NCI-H2227 (cell line): Measurements from ENCODE around the gene TMX4.
A peak's percentile ranks its signal among the peaks of the same experiment; 100 is the strongest.

Experiments used
- DNase-seq: peaks from one replicate; lab custom pipeline; 2025; ENCODE audit not compliant: unreplicated experiment; lab: John Stamatoyannopoulos, UW

TMX4 gene

DNA sequence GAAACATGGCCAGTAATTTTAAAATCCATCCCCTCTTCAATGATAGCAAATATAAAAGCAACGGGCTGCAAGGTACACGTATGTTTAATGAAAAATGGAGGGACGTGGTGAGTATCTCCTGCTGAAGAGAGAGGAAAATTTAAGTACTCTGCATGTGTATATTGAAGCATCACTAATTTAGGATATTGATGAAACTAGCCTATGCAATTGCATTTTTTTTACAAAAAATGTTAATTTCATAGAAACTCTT lies 362 bp upstream of the TMX4 start:
- no peak for DNase-seq

DNA sequence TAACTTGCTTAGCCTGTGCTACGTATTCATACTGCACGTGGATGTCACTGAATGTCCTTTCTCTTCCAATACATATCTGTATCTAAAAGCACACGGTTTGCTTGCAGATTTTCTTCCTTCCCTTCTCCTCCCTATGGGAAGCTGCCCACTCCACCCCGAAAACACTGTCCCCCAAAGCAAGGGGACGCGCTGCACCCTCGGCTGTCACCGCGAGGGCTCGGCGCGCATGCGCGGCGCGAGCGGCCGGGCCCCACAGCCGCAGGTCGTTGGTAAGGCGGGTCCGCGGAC lies 659 bp downstream of the TMX4 start:
- peak; percentile 81 for DNase-seq

DNA sequence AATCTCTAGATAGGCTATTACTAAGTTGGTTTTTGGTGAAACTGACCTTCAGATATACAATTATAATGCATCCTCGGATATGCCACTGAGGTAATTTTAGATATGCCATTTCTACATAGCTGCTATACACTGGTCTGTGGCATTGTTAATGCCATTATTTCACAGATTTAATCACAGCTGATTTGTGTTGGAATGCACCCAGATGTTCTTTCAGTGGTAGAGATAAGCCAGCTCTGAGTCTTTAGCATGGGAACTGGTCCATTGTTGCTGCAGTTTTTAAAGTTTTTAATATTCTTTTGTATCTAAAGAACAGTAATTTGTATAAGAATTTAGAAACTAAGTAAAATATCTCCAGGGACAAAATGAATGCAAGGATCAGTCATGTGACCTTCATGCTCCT lies 6.8 kb downstream of the TMX4 start:
- no peak for DNase-seq

DNA sequence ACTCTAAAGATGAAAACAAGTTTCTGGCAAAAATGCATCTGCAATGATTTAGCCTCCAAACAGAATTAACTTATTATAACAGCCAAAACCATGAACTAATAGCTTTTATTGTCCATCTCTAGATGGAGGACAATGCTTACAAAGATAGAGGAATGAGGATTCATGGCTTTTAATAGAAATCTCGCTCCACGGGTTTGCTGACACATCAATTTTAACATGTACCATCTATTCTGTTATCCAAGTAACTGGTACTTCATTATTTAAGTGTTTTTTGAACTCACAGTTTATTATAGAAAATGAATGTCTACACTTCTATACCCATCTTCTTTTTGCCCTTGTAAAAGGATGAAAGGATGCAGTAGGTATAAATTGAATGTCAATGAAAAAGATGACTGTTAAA lies 10.8 kb downstream of the TMX4 start:
- DNase-seq, result no peak

DNA sequence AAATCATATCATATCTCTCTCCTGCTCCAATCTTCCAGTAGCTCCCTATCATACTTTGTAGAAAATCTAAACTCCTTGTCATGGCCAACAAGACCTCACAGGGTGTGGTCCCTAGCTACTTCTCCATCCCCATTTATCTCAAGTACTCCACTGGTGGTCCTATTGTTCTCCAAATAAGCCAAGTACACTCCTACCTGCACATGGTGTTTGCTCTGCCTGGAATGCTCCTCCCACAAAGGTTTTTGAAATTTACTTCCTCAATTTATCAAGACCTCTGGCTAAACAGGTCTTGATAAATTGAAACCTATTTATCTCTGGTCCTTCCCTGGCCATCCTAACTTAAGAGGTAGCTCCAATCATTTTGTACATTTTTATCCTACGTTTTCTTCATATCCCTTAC lies 12.1 kb downstream of the TMX4 start:
- DNase-seq, result no peak

DNA sequence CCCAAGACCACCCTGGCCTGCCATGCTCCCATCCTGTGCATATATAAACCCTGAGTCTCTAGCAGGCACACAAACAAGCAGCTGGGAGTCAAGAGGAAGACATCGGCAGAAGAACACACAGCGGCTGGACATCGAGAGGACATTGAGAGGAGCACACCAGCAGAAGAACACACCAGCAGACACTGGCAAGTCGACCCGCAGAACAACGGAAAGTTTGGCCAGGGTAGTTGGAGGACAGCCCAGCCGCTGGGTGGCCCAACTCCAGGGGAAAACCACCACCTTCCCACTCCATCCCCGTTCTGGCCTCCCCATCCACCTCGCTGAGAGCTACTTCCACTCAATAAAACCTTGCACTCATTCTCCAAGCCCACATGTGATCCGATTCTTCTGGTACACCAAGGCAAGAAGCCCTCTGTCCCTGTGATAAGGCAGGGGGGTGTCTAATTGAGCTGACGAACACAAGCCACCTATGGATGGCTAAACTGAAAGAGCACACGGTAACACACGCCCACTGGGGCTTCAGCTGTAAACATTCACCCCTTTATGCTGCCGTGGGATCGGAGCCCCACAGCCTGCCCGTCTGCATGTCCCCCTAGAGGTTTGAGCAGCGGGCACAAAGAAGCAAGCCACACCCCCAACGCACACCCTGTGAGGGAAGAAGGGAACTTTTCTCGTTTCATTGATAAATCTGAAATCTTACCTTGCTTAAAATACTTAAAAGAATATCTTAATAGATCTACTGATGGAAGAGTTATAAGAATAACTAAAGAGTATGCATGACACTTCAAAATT lies 13.8 kb downstream of the TMX4 start:
- no peak for DNase-seq

DNA sequence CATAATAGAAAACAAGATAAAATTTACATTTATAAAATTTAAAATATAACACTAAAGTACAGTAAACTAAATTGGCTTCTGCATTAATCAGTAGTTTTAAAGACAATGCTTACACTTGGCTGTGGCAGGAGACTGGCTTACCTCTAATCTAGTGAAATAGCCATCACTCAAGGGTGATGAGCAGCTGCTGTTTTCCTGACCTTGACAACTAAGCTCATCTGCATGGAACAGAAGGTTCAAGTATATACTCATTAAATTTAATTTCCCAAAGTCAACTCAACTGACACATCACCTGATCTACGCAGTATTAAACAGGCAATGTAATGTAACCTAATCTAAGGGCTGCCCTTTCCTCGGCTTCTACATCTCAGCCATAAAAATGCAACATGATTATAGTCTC lies 14.5 kb downstream of the TMX4 start:
- peak; percentile 12 for DNase-seq

DNA sequence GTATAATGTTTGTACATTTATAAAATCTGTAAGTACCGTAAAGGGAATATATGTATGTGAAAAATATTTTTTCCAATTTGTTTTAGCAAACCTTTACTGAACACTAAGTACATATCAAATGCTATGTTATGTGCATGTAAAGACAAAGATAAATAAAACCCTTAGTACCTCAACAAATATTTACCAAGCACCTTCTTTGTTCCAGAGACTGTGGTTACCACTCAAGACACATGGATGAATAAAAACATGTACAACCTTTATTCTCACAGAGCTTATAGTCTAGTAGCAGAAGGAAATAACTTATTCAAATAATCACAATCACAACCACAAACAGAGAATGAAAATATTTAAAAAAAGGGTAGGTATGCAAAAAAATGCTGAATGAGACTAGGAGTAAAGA lies 17.5 kb downstream of the TMX4 start:
- no peak for DNase-seq

DNA sequence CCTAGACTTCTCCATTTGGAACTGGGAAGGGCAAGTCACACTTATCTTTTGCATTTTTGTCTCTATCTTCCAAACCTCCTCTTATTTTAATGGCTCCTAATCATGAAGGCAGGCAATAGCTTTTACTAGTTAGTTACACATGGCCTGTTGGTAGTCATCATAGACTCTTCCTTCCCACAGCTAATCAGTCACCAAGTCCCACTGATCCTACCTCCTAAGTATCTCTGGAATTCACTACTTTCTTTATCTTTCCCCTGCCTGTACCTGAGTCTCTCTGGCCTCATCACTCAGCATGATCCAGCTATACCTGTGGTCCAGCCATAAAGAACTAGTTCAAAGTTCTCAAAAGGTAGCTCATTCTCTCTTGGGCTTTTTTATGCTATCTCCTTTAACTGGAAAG lies 18.8 kb downstream of the TMX4 start:
- DNase-seq, result no peak

DNA sequence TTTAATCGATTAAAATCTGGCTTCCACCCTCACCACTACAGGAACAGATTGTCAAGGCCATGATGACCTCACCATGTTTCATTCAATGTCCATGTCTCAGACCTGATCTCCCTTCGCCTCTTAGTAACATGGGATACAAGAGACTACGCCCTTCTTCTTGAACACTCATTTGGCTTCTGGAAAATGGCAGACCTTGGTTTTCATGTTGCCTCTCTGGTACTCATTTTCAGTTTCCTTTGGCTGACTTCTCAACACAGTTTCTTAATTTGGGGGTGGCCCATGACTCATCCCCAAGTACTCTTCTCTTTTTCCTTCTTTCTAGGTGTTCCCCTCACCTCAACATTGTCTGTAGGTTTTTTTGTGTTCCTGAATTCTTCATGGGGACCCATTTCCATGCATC lies 22.7 kb downstream of the TMX4 start:
- DNase-seq, result no peak

DNA sequence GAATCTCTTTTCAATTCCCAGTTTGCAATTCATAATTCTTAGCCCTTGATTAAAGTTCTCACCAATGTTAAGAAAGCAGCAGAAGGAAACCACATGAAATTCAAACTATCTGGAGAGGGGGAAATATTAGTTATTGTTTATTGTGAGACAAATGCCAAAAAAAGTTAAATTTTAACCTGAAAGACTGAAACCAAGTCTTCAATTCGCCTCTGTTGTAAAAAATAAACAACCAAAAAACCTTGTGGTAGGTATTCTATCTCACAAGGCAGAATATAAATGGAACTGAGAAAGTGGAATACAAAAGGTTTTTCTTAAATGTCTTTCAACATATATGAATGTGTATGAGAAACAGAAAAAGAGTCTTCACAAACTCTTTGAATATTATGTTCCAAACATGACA lies 24.8 kb downstream of the TMX4 start:
- no peak for DNase-seq

DNA sequence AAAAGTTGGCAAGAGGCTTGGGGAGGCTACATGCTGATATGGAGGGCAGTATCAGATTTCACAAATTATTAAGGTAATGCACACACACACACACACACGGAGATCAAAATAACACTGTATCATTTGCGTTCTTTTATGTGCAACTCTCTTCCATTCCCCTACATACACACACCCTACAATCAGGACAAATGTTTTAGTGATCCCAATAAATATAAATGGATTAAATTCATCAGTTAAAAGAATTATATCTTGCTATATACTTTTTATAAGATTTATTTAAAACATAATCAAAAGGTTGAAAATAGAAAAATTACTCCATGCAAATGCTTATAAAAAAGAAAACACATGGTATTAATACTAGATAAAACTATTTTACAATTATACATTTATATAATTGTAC lies 25.9 kb downstream of the TMX4 start:
- DNase-seq, result no peak

DNA sequence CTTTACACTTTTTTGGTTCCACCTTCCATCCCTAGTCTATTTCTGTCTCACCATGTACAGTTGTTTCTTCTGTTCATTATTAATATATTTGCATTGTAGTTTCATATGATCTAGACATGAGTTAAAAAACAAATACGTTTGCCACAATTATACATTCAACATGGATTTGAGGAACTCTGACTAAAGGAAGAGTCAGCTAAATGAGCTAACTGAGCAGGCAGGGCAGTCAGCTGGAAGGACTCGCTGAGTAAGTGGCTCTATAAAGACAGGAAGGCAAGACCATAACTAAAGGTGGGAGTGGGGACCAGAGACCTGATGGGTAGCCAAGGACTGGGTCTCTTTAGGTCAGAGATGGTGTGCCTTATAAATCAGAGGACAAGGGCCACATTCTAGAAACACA lies 26.3 kb downstream of the TMX4 start:
- no peak for DNase-seq

DNA sequence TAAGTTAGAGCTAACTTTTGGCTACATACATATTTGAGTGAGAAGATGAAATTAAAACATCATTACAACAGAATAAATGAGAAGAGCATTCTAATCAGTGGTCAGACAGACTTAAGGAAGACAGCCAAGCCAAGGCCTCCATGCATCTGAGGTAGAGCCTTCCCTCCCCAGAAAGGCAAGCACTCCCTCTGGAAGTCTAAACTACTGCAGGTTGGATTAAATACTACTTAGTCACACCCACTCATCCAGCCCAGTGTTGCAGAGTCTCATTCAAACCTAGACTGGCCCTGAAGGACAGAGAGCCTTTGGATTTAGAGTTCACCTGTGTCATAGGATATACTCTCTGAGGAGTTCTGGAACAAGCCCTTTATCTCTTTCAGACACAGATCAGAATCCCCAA lies 29.2 kb downstream of the TMX4 start:
- DNase-seq, result no peak

DNA sequence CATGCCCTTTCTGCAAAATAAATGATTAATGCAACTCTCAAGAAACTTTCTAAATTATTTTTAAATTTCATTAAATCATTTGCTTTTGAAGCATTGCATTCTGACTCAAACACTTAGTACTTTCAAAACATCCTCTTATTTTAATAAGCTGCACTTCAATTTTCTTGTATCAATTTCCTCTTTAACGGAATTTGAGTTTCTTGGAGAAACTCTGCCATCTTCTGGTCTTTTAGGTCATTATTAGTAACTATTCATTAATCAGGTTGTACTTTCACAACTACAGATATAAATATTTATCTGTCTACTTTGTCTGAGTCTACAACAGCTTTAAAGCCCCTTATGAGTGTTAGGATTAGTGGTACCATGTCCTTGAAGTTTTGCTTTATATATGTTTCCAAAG lies 30.2 kb downstream of the TMX4 start:
- no peak for DNase-seq

DNA sequence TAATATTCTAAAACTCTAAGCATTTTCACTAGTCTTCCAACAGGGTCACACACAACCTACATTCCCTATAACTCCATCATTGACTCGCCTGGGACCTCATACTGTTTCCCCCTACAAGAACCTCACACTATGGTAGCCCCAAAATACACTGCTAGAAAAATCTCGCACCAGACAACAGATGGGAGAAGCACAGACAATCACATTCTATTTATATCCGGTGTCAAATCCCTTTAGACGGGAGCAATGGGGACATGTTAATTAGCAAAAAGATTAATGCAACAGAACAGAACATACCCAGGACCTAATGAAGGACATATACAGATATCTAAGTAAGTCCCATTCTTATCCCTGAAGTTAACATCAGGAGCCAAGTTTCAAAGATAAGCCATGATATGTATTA lies 33.6 kb downstream of the TMX4 start:
- no peak for DNase-seq

DNA sequence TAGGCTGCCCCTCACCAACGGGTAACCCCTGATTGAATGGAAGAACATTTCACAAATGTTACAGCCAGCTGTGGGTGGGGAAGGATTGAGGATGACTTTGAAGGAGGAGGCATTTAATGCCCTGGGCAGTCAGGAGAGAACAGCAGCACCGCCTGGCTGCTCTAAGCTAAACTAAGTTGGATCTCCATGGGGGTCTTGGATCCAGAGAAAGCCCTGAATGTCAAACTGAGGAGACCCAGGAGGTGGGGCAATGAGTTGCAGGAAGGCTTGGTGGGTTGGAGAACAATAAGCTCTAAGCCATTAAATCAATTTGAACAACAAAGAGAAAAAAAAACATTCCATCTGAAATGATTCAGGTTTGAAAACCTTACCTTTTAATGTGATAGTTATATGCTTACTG lies 35.4 kb downstream of the TMX4 start:
- DNase-seq, result no peak

DNA sequence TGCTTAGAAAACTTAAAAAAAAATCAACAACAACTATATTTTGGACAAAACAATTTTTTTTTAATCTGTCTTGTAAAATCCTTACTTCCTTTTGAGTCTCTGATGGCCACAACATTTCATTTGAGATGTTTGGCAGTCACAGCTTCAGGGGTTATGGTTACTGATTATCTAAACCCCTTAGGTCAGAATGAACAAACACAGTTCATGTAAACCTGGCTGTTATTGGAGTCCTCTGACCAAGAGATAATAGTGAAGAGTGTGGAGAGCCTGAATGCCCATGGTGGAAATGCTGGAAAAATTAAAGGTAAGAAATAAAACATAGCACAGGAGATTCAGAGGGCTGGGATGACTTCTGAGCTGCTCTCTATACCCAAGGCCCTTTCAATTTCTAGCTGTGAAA lies 38.2 kb downstream of the TMX4 start:
- DNase-seq, result no peak

DNA sequence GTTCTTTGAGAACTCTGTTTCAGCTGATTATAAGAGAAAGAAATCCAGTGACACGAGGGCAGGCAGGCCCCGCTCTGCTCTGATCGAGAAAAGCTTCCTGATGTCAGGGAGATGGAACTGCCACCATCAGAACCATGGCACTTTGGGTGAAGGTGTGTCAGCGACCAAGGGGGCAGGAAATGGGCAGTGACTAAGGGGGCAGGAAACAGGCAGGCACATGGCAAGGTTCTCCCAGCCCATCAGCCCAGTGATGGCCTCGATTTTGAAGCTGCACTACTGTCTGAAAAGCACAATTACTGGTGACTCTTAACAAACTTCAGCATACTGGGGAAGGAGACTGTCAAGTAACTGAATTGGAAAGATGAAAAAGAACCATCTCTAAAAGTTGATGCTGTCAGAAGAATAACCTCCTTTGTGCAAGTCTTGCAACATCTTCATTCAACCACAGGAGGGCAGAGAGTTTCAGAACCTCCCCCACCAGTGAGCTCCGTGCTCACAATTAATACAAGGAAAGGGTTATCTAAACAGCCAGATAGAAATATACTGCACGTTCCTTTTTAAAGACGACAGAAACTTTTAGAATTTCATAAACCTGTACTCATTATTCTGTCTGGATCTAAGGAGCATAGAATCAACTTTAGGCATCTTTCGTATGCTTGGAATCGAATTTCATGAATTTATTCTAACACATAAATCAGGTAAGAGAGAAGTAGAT lies 39.1 kb downstream of the TMX4 start:
- DNase-seq, result peak; percentile 30

DNA sequence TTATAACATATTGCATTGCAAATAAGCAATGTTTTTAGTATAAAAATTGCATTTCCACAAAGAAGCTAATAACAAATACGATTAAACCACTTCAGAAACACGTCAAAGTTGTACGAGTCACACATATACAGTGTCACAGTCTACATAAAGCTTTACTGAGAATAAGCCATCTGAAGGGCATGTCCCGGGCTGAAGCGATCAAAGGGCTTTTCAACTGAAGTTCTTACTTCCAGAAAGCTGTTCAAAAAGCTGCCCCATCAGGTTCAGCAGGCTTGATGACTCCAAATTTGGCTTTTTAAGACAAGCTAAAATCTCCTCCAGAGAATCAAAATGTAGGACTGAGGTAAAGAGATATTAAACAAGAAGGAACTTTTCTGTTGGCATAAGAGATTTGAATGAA lies 41.9 kb downstream of the TMX4 start:
- no peak for DNase-seq

DNA sequence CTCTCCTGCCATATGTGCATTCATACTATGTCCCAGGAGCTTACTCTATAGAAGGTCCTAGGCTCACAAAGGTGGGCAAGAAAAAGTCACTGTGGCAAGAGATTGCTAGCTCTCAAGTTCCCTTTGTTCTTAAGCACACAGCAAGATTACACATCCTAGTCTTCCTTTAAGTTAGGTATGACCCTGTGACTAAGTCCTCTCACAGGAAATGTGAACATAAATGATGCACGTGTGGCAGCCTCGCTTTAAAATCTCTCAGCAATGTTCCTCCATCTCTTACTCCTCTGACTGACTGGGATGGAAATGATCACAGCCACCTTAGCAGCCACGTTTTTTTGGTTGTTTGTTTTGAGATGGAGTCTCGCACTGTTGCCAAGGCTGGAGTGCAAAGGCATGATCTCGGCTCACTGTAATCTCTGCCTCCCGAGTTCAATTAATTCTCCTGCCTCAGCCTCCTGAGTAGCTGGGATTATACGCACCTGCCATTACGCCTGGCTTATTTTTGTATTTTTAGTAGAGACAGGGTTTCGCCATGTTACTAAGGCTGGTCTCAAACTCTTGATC lies 43.6 kb downstream of the TMX4 start:
- no peak for DNase-seq

DNA sequence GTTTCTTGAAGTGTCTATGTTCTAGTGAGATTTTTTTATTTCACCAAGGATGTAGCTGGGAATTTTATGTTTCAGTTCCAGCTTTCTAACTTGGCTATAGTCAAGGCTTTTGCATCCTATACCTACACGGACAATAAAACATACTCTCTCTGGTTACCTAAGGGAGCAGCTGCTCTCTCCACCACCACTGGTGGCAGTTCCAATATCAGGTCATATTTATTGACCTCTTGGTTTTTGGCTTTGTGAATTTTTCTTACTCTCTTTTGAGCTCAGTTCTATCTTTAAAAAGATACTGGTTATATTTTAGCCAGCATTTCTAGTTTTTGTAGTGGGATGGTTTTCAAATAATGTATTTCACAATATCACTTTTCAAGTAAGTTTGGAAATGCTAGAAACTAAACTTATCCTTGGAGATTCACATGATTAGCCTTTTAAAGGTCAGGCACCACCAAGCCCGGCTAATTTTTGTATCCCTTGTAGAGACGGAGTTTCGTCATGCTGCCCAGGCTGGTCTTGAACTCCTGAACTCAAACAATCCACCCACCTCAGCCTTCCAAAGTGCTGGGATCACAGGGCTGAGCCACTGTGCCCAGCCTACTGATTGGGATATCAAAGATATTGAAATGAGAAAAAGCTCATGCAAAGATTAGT lies 44.7 kb downstream of the TMX4 start:
- no peak for DNase-seq
